ENCODE measurements around the gene RHOA. TPM values are rescaled to one million over a fixed set of nuclear protein-coding genes. Genes with fewer than 3 reads are reported as not detected.

RHOA gene
- total and polyA plus RNA-seq, 2 of the 13 experiments (the other 11 are each of a cell fraction or from before 2014, with no cell fraction given): 131 to 177 TPM

- TF ChIP-seq MEF2D (CRISPR knock-in tag; IDR thresholded peaks at IDR 0.05): peak; percentile 76
- TF ChIP-seq, protein P1, sequence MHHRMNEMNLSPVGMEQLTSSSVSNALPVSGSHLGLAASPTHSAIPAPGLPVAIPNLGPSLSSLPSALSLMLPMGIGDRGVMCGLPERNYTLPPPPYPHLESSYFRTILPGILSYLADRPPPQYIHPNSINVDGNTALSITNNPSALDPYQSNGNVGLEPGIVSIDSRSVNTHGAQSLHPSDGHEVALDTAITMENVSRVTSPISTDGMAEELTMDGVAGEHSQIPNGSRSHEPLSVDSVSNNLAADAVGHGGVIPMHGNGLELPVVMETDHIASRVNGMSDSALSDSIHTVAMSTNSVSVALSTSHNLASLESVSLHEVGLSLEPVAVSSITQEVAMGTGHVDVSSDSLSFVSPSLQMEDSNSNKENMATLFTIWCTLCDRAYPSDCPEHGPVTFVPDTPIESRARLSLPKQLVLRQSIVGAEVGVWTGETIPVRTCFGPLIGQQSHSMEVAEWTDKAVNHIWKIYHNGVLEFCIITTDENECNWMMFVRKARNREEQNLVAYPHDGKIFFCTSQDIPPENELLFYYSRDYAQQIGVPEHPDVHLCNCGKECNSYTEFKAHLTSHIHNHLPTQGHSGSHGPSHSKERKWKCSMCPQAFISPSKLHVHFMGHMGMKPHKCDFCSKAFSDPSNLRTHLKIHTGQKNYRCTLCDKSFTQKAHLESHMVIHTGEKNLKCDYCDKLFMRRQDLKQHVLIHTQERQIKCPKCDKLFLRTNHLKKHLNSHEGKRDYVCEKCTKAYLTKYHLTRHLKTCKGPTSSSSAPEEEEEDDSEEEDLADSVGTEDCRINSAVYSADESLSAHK (CRISPR knock-in tag; IDR thresholded peaks at IDR 0.05; ENCODE audit: borderline replicate concordance): no peak
- TF ChIP-seq, protein P2, sequence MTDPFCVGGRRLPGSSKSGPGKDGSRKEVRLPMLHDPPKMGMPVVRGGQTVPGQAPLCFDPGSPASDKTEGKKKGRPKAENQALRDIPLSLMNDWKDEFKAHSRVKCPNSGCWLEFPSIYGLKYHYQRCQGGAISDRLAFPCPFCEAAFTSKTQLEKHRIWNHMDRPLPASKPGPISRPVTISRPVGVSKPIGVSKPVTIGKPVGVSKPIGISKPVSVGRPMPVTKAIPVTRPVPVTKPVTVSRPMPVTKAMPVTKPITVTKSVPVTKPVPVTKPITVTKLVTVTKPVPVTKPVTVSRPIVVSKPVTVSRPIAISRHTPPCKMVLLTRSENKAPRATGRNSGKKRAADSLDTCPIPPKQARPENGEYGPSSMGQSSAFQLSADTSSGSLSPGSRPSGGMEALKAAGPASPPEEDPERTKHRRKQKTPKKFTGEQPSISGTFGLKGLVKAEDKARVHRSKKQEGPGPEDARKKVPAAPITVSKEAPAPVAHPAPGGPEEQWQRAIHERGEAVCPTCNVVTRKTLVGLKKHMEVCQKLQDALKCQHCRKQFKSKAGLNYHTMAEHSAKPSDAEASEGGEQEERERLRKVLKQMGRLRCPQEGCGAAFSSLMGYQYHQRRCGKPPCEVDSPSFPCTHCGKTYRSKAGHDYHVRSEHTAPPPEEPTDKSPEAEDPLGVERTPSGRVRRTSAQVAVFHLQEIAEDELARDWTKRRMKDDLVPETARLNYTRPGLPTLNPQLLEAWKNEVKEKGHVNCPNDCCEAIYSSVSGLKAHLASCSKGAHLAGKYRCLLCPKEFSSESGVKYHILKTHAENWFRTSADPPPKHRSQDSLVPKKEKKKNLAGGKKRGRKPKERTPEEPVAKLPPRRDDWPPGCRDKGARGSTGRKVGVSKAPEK (CRISPR knock-in tag; IDR thresholded peaks at IDR 0.05; ENCODE audit: borderline replicate concordance): no peak
- TF ChIP-seq ZBTB1 (CRISPR knock-in tag; IDR thresholded peaks at IDR 0.05; ENCODE audit: borderline replicate concordance): no peak
- peak; percentile 100 for TF ChIP-seq ZNF687 (CRISPR knock-in tag; IDR thresholded peaks at IDR 0.05)
- peak; percentile 93 for TF ChIP-seq ZNF639 (CRISPR knock-in tag; conservative IDR thresholded peaks at IDR 0.05)
- peak; percentile 98 for TF ChIP-seq ZNF598 (CRISPR knock-in tag; IDR thresholded peaks at IDR 0.05; ENCODE audit: borderline replicate concordance)
- no peak for TF ChIP-seq GTF2F1 (IDR thresholded peaks at IDR 0.05; ENCODE audit: low read length)
- TF ChIP-seq ZSCAN9 (CRISPR knock-in tag; IDR thresholded peaks at IDR 0.05; ENCODE audit: borderline replicate concordance): peak; percentile 87
- no peak for TF ChIP-seq TRIM24 (CRISPR knock-in tag; IDR thresholded peaks at IDR 0.05)
- TF ChIP-seq ZC3H4 (CRISPR knock-in tag; IDR thresholded peaks at IDR 0.05; ENCODE audit: borderline replicate concordance): no peak; the same call in 1 of the 2 replicates
- TF ChIP-seq EZH2 (conservative IDR thresholded peaks at IDR 0.05; ENCODE audit: low read depth, low read length): no peak
- peak; percentile 94; the same call in 1 of the 2 replicates for TF ChIP-seq ZNF75D (CRISPR knock-in tag; IDR thresholded peaks at IDR 0.05; ENCODE audit: borderline replicate concordance)
- peak; percentile 95 for TF ChIP-seq SAP130 (CRISPR knock-in tag; IDR thresholded peaks at IDR 0.05; ENCODE audit: low read depth)
- TF ChIP-seq ZNF501 (CRISPR knock-in tag; IDR thresholded peaks at IDR 0.05): peak; percentile 98
- peak; percentile 100 for TF ChIP-seq MTA1 (CRISPR knock-in tag; IDR thresholded peaks at IDR 0.05; ENCODE audit: borderline replicate concordance)
- peak; percentile 89 for TF ChIP-seq HNRNPLL (IDR thresholded peaks at IDR 0.05; ENCODE audit: low read depth, low read length, poor library complexity, severe bottlenecking)
Measured at GRCh38 chr3:49339941-49340800, 71.6 kb downstream of the RHOA start, which contains the start of gene USP4 (continued).
